IPS-20b (cell line): ENCODE data around the gene UNC13D.

Experiments
- H3K27ac ChIP-seq: one replicate; pipeline ENCODE4 v1.5.1; 2013; ENCODE audit warnings: low read length
- H3K27me3 ChIP-seq: 2 replicates; pipeline ENCODE4 v1.6.1; 2013; ENCODE audit warnings: mild to moderate bottlenecking, low read length, inconsistent platforms; ENCODE audit not compliant: insufficient read depth
- H3K36me3 ChIP-seq: 2 replicates; pipeline ENCODE4 v1.6.1; 2013; ENCODE audit warnings: low read depth, mild to moderate bottlenecking, inconsistent platforms, low read length, moderate library complexity; ENCODE audit not compliant: insufficient read depth
- H3K4me1 ChIP-seq: 2 replicates; pipeline ENCODE4 v1.6.1; 2013; ENCODE audit warnings: mild to moderate bottlenecking, control low read depth, inconsistent platforms, low read length, moderate library complexity; ENCODE audit not compliant: insufficient read depth
- H3K4me3 ChIP-seq: 2 replicates; pipeline ENCODE4 v1.5.1; 2013; ENCODE audit warnings: mild to moderate bottlenecking, low read length, inconsistent platforms
- H3K9ac ChIP-seq: 2 replicates; pipeline ENCODE4 v1.6.1; 2013; ENCODE audit warnings: low read depth, mild to moderate bottlenecking, inconsistent platforms, low read length, moderate library complexity
- H3K9me3 ChIP-seq: 2 replicates; pipeline ENCODE4 v1.6.1; 2013; ENCODE audit warnings: mild to moderate bottlenecking, low read depth, low read length, inconsistent platforms; ENCODE audit not compliant: insufficient read depth

Gene UNC13D

DNA sequence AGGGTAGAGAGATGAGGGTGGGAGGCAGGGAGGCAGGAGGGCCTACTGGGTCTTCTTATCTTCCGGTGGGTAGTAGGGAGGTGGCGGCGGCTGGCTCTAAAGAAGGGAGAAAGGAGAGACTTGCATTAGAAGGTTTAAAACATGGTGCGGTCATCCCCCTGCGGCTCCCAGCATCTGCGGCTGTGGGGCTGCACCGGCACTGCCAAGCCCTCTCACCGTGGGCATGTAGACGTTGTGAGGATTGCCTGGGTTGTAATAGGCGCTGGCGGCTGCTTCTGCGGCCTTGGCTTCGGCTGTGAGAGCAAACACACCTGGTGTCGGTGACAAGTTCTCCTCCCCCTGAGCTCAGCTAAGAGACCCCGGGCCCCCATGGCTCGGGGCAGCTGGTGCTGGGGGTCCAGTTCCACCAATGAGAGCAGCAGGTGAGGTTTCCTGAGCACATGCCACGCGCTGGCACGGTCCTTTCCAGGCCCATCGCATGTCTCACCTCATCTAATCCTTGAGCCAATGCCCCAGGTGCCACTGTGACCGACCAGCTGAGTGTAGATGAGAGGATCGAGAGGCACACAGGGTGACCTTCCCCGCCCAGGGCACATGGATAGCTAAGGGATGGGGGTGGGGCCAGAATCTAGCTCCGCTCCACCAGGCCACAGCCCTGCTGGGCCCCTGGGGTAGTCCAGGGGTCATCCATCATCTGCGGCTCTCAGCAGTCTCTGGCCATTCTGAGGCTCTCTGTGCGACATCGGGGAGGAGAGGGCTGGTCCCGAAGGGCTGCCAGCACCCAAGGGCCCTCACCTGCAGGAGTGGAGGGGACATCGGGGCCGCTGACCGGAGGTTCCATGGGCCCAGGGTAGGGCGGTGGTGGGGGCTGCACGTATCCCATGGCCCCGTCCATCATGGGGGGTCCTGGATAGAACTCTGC lies 2.7 kb upstream of the UNC13D start:
- H3K4me1 ChIP-seq: peaks cover 7% of the 10 kb centered on the region; the same call in 1 of the 2 replicates
- peaks cover 53% of the 10 kb centered on the region for H3K36me3 ChIP-seq
- no peak overlapping the region for H3K27ac ChIP-seq
- H3K27me3 ChIP-seq: no peaks in the 10 kb centered on the region
- no peaks in the 10 kb centered on the region for H3K9me3 ChIP-seq
- H3K9ac ChIP-seq: no peak overlapping the region
- H3K4me3 ChIP-seq: no peak overlapping the region

GRCh38 chr17:75845933-75846691 lies 1.9 kb upstream of the UNC13D start:
- H3K9me3 ChIP-seq: no peaks in the 10 kb centered on the region
- H3K4me1 ChIP-seq: peaks cover 7% of the 10 kb centered on the region; the same call in 1 of the 2 replicates
- no peak overlapping the region for H3K27ac ChIP-seq
- H3K4me3 ChIP-seq: no peak overlapping the region
- H3K27me3 ChIP-seq: no peaks in the 10 kb centered on the region
- peaks cover 48% of the 10 kb centered on the region for H3K36me3 ChIP-seq
- H3K9ac ChIP-seq: no peak overlapping the region

DNA sequence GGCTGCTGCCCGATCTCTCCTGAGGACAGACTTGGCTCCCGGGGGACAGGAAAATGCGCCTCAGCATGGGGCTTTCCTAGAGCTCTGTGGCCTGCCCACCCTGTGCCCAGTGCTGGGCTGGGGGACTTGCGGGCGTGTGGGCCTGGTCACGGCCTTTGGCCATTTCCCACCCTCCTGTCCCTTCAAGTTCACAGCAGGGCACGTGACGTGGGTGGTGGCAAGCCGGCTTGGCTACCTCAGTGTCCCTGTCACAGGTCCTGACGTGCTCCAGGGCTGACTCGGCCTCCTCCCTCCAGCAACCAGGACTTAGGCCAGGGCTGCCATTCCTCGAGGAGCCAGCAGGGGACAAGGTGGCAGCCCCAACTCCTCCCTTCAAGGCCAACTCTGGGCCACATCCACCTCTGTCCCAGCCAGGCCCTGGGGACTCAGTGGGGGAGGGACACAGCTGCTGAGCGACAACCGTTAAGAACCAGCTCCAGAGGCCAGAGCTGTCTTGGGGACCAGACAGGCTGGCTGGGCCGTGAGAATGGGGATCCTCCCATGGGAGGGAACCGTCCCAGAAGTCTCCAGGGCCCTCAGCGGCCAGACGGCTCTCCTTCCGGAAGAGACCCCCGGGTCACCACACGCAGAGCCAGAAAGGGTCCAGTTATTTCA lies 981 bp upstream of the UNC13D start:
- Histone ChIP-seq H3K27ac (no peak overlapping the region), H3K27me3 (no peaks in the 10 kb centered on the region), H3K9me3 (no peaks in the 10 kb centered on the region), H3K4me3 (no peak overlapping the region), H3K36me3 (peaks cover 39% of the 10 kb centered on the region), H3K4me1 (peaks cover 7% of the 10 kb centered on the region; the same call in 1 of the 2 replicates), H3K9ac (no peak overlapping the region)

GRCh38 chr17:75844530-75845057 lies 390 bp upstream of the UNC13D start:
- Histone ChIP-seq H3K4me3 (no peak overlapping the region), H3K36me3 (peaks cover 35% of the 10 kb centered on the region), H3K27me3 (no peaks in the 10 kb centered on the region), H3K27ac (no peak overlapping the region), H3K9ac (no peak overlapping the region), H3K4me1 (peaks cover 7% of the 10 kb centered on the region; the same call in 1 of the 2 replicates), H3K9me3 (no peaks in the 10 kb centered on the region)

DNA sequence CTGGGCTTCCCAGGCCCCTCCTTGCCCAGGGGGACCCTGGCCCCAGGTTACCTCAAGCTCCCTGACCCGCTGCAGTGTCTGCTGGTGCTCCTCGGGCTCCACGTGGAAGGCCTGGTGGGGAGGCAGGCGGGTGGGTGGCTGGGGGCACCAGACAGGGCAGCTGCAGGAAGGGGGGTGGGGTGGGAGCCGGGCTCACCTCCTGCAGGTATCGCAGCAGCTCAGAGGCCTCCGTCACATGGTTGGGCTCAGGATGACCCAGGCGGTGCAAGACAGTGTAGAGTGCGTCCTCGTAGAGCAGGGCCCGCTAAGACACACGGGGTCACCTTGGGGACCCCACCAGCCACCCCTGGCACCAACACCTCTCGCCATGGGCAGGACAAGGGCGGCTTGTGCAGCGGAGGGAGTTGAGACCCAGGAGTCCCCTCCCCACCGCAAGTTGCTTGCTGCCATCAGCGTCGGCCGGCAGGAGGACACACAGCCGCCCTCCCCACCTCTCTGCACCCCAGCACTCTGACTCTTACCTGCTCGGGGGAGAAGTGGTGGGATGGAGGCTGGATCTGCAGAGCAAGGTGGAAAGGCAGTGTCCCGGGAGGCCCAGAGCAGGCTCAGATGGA lies 1.1 kb downstream of the UNC13D start:
- Histone ChIP-seq H3K27ac (no peak overlapping the region), H3K36me3 (peaks cover 22% of the 10 kb centered on the region), H3K9ac (no peak overlapping the region), H3K4me1 (peaks cover 7% of the 10 kb centered on the region; the same call in 1 of the 2 replicates), H3K4me3 (no peak overlapping the region), H3K9me3 (no peaks in the 10 kb centered on the region), H3K27me3 (no peaks in the 10 kb centered on the region)

GRCh38 chr17:75842411-75842810 lies 1.8 kb downstream of the UNC13D start:
- Histone ChIP-seq H3K36me3 (peaks cover 16% of the 10 kb centered on the region), H3K27me3 (no peaks in the 10 kb centered on the region), H3K27ac (no peak overlapping the region), H3K4me1 (peaks cover 7% of the 10 kb centered on the region; the same call in 1 of the 2 replicates), H3K4me3 (no peak overlapping the region), H3K9me3 (no peaks in the 10 kb centered on the region), H3K9ac (no peak overlapping the region)

DNA sequence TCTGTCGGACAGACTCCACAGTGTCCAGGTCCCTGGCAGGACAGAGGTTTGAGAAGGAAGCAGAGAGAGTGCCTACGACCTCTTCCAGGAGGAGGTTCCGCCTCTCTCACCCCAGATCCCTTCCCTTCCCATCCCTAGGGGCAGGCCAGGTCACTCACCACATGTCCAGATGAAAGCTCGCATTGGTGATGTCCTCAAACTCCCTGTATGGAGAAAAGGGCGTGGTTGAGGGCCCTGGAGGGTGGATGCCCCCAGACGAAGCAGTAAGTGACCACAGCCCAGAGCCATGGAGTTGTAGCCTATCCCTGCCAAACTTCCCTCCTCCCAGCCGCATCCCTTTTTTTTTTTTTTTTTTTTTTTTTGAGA lies 3.4 kb downstream of the UNC13D start:
- Histone ChIP-seq H3K36me3 (0 out of 2 replicates have a peak, but pooled peaks cover under 1% of the 10 kb centered on the region), H3K27ac (no peak overlapping the region), H3K9me3 (no peaks in the 10 kb centered on the region), H3K27me3 (no peaks in the 10 kb centered on the region), H3K9ac (no peak overlapping the region), H3K4me3 (no peak overlapping the region), H3K4me1 (peaks cover 7% of the 10 kb centered on the region; the same call in 1 of the 2 replicates)

DNA sequence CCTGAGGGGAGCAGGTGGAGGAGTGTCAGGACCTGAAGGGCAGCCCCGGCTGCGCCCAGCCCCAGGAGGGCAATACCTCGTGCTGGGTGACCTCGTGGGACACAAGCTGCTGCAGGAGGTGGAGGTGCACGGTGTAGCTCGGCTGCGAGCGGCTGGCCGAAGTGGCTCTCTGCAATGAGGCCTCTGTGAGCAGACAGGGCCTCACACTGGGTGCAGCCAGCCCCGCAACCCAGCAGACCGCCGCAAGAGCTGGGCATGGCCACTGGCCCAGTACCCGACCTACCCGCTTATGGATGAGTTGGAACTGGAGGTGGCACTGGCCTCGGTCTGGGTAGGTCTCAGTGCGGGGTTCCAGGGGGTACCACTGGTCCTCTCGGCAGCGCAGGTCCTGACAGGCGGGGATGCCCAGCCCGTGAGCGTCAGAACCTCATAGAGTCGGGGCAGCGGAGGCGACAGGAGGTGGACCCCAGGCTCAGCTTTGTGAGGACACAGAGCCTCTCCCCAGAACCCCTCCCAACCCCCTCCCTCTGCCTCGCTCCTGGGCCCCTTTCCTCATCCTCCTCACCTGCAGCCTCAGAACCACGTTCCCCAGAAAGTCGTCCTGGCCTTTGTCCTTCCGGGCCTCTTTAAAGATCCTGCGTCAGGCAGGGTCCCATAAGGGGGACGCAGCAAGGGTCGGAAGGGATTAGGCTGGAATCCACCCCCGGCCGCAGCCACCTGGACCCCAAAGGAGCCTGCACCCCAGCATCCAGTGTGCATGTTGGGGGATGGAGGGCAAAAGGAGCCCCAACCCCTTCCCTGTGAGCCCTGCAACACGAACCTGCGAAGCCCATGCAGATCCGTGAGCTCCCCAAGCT lies 4.0 kb downstream of the UNC13D start:
- Histone ChIP-seq H3K9ac (no peak overlapping the region), H3K27me3 (no peaks in the 10 kb centered on the region), H3K4me1 (peaks cover 4% of the 10 kb centered on the region; the same call in 1 of the 2 replicates), H3K4me3 (no peak overlapping the region), H3K36me3 (no peaks in the 10 kb centered on the region), H3K9me3 (no peaks in the 10 kb centered on the region), H3K27ac (no peak overlapping the region)

GRCh38 chr17:75838410-75838809 lies 5.8 kb downstream of the UNC13D start:
- no peaks in the 10 kb centered on the region for H3K36me3 ChIP-seq
- H3K4me1 ChIP-seq: peaks cover 2% of the 10 kb centered on the region; the same call in 1 of the 2 replicates
- no peak overlapping the region for H3K4me3 ChIP-seq
- no peak overlapping the region for H3K9ac ChIP-seq
- no peaks in the 10 kb centered on the region for H3K9me3 ChIP-seq
- H3K27me3 ChIP-seq: no peaks in the 10 kb centered on the region
- no peak overlapping the region for H3K27ac ChIP-seq

- H3K4me1 ChIP-seq: peaks cover 7% of the 10 kb centered on the region; the same call in 1 of the 2 replicates
- H3K27me3 ChIP-seq: no peaks in the 10 kb centered on the region
- H3K36me3 ChIP-seq: no peaks in the 10 kb centered on the region
- H3K4me3 ChIP-seq: no peak overlapping the region
- H3K27ac ChIP-seq: no peak overlapping the region
- H3K9me3 ChIP-seq: no peaks in the 10 kb centered on the region
- H3K9ac ChIP-seq: no peak overlapping the region
Measured at GRCh38 chr17:75837899-75838298, 6.3 kb downstream of the UNC13D start.
